Kidney (tissue), 14 donors: Measurements from ENCODE around the gene PLA2G15. TPM values are rescaled to one million over a fixed set of nuclear protein-coding genes. Genes with fewer than 3 reads are reported as not detected.

Experiments used
- DNase-seq, 5 donors: peaks; one replicate each; pipeline ENCODE4 v3.0.0-alpha.2; 2013 to 2020
- FAIRE-seq: peaks from 2 replicates; lab custom pipeline; 2012; peaks lifted over from hg19 to GRCh38; lab: Jason Lieb, UNC
- H3K27ac ChIP-seq, 2 donors: one replicate each; pipeline ENCODE4 v1.7.0; 2013; ENCODE audit warnings: low read depth in 2 of 2, low read length in 2 of 2, inconsistent platforms in 1 of 2
- H3K27me3 ChIP-seq: one replicate; pipeline ENCODE4 v1.7.1; 2013; ENCODE audit warnings: low read length, inconsistent platforms; ENCODE audit not compliant: control insufficient read depth, insufficient read depth
- H3K36me3 ChIP-seq, 3 donors: one replicate each; pipeline versions ENCODE4 v1.7.0 to v1.7.1; 2013; ENCODE audit warnings: low read length in 3 of 3, control low read depth in 1 of 3, inconsistent platforms in 1 of 3; ENCODE audit not compliant: insufficient read depth in 3 of 3, control insufficient read depth in 2 of 3
- H3K4me1 ChIP-seq, 3 donors: one replicate each; pipeline versions ENCODE4 v1.7.0 to v1.7.1; 2013; ENCODE audit warnings: low read length in 3 of 3, inconsistent platforms in 1 of 3, low read depth in 1 of 3; ENCODE audit not compliant: control insufficient read depth in 2 of 3, insufficient read depth in 2 of 3
- H3K4me3 ChIP-seq, 3 donors: one replicate each; pipeline versions ENCODE4 v1.7.0 to v1.8.1; 2013; ENCODE audit warnings: low read length in 3 of 3, control low read depth in 1 of 3, inconsistent platforms in 1 of 3
- H3K9ac ChIP-seq, 3 donors: one replicate each; pipeline versions ENCODE4 v1.7.0 to v1.7.1; 2013; ENCODE audit warnings: low read length in 3 of 3, control low read depth in 1 of 3, inconsistent platforms in 1 of 3
- H3K9me3 ChIP-seq, 3 donors: one replicate each; pipeline versions ENCODE4 v1.7.0 to v1.7.1; 2013; ENCODE audit warnings: low read length in 3 of 3, control low read depth in 1 of 3, inconsistent platforms in 1 of 3; ENCODE audit not compliant: control insufficient read depth in 2 of 3, insufficient read depth in 1 of 3
- intact Hi-C: fragments of 100-400 bp; cut with DNase I; formaldehyde crosslinking; loops from one replicate; pipeline ENCODE4 v1.11.1; 2022
- polyA plus RNA-seq: library from polyadenylated mRNA; stranded (reverse); fragments of 350-450 nt; fragmentation: Illumina TruSeq; extraction: RNeasy Lipid Tissue Mini Kit (QIAGEN cat#74804); gene quantifications from one replicate; pipeline ENCODE4 v1.2.3, GENCODE V29; 2014; ENCODE audit warnings: low read depth, low replicate concordance; ENCODE audit not compliant: insufficient read depth
- total RNA-seq: library from RNA; stranded (reverse); fragmentation: NEBNext Ultra II Directional; extraction: Animal tissue kit (Norgen Biotek cat#: 25700); gene quantifications from one replicate; pipeline ENCODE4 v1.2.1, GENCODE V29; 2021
- TF ChIP-seq, protein P1 (sequence below): IDR thresholded peaks from 3 replicates; pipeline ENCODE4 v1.5.1; 2012; ENCODE audit warnings: mild to moderate bottlenecking, moderate library complexity, borderline replicate concordance; ENCODE audit not compliant: insufficient read depth; ENCODE audit errors: extremely low read depth
- donor health status: control.
- donor health status: control.
- donor health status: control.
- donor health status: control.
- donor health status: control.
- donor health status: DM: yes; HTN: yes; CAD: no.
- donor health status: Normal renal cell carcinoma (clear cell type).

Gene PLA2G15
- total and polyA plus RNA-seq, 2 donors from 2014 or later = 35.1 to 44.4 TPM

DNA sequence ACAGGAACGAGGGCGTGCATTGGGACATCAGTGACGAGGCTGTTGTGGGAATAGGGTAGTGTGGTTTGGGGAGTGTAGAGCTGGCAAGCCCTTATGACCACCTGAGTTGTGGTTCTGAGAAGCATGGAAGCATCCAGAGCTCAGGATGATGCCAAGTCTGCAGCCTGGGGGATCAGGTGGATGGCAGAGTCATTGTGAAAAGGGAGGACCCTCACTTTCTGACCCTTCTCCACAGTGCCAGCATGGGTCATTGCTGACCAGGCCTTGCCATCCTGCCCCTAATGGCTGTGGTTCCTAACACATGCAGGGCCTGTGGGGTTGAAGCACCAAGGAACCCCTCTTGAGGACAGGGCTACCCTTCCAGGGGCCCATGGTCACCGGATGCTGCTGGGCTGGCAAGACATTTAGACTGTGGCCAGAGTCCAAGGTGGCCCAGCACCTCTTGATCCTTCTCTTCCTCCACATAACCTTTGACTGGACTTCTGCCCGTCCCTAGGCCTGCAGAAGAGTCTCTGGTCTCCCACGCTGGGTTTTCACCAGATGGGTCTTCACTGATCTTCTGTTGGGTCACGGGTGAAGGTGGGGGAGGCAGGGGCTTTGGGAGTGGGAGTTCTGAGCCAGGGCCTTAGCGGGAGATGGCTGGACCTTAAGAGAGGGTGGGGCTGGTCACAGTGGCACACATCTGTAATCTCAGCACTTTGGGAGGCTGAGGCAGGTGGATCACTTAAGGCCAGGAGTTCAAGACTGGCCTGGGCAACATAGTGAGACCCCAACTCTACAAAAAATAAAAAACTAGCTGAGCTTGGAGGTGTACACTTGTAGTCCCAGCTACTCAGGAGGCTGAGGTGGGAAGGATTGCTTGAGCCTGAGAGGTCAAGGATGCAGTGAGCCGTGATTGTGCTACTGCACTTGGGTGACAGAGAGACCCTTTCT is 2.0 kb upstream of the PLA2G15 start:
- intact Hi-C loops = loop anchor here (5.0 kb wide), 1 partner anchor 84 kb away; no protein-coding TSS in a partner anchor
- H3K9me3 ChIP-seq = no peaks in the 10 kb centered on the region
- no peaks in the 10 kb centered on the region for H3K36me3 ChIP-seq
- TF ChIP-seq, protein P1, sequence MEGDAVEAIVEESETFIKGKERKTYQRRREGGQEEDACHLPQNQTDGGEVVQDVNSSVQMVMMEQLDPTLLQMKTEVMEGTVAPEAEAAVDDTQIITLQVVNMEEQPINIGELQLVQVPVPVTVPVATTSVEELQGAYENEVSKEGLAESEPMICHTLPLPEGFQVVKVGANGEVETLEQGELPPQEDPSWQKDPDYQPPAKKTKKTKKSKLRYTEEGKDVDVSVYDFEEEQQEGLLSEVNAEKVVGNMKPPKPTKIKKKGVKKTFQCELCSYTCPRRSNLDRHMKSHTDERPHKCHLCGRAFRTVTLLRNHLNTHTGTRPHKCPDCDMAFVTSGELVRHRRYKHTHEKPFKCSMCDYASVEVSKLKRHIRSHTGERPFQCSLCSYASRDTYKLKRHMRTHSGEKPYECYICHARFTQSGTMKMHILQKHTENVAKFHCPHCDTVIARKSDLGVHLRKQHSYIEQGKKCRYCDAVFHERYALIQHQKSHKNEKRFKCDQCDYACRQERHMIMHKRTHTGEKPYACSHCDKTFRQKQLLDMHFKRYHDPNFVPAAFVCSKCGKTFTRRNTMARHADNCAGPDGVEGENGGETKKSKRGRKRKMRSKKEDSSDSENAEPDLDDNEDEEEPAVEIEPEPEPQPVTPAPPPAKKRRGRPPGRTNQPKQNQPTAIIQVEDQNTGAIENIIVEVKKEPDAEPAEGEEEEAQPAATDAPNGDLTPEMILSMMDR = no peak
- no peak overlapping the region for H3K9ac ChIP-seq
- peaks cover 0 to 30% (median 20%) of the 10 kb centered on the region in 3 donors for H3K4me1 ChIP-seq
- FAIRE-seq (no peak), DNase-seq (peak in 1 of 5 donors; percentile 69)
- no peaks in the 10 kb centered on the region for H3K27me3 ChIP-seq
- no peak overlapping the region for H3K27ac ChIP-seq
- no peak overlapping the region for H3K4me3 ChIP-seq

- Histone ChIP-seq H3K9ac (peak overlapping the region in 2 of 3 donors; percentile 82 to 83), H3K4me3 (peak overlapping the region; percentile 81 to 99 (median 84)), H3K27me3 (no peaks in the 10 kb centered on the region), H3K4me1 (peaks cover 0 to 40% (median 33%) of the 10 kb centered on the region in 3 donors), H3K9me3 (no peaks in the 10 kb centered on the region), H3K27ac (peak overlapping the region; percentile 54 to 72), H3K36me3 (peaks cover 0 to under 1% (median 0%) of the 10 kb centered on the region in 3 donors)
- TF ChIP-seq, protein P1 = no peak
- FAIRE-seq (no peak), DNase-seq (peak in 1 of 5 donors; percentile 82)
- intact Hi-C loops = loop anchor here (5.0 kb wide), 1 partner anchor 83 kb away; no protein-coding TSS in a partner anchor
These were observed 681 bp upstream of the PLA2G15 start for GRCh38 chr16:68244481-68244902.

- intact Hi-C loops = no loop called here
These were observed 948 bp downstream of the PLA2G15 start for GRCh38 chr16:68246121-68246520.

More at GRCh38 chr16:68246121-68246520, 948 bp downstream of the PLA2G15 start:
- peak overlapping the region; percentile 81 to 99 (median 94) for H3K4me3 ChIP-seq
- H3K27me3 ChIP-seq = no peaks in the 10 kb centered on the region
- peak overlapping the region; percentile 69 to 83 for H3K27ac ChIP-seq
- H3K36me3 ChIP-seq = peaks cover 0 to 3% (median 2%) of the 10 kb centered on the region in 3 donors
- TF ChIP-seq, protein P1 = no peak
- no peaks in the 10 kb centered on the region for H3K9me3 ChIP-seq
- H3K9ac ChIP-seq = peak overlapping the region; percentile 70 to 85 (median 74)
- DNase-seq (peak in 1 of 5 donors; percentile 60), FAIRE-seq (no peak)
- peaks cover 0 to 42% (median 33%) of the 10 kb centered on the region in 3 donors for H3K4me1 ChIP-seq
